Mesenteric fat pad (tissue), 1 donor: ENCODE results near the gene TMEM156. TPM values are rescaled to one million over a fixed set of nuclear protein-coding genes. Genes with fewer than 3 reads are reported as not detected.

Experiments
- DNase-seq: peaks from one replicate; pipeline ENCODE4 v3.0.0-alpha.2; 2020; ENCODE audit warnings: low spot score
- long read RNA-seq: library from polyadenylated mRNA; unstranded; transcript quantifications from one replicate; pipeline ENCODE4 v2.0.0, GENCODE V29; 2020
- total RNA-seq: library from RNA; stranded (reverse); fragmentation: NEBNext Ultra II Directional; extraction: Animal tissue kit (Norgen Biotek cat#: 25700); gene quantifications from one replicate; pipeline ENCODE4 v1.2.1, GENCODE V29; 2021
- donor health status: DM: yes; HTN: yes; CAD: no.

The TMEM156 gene, protein sequence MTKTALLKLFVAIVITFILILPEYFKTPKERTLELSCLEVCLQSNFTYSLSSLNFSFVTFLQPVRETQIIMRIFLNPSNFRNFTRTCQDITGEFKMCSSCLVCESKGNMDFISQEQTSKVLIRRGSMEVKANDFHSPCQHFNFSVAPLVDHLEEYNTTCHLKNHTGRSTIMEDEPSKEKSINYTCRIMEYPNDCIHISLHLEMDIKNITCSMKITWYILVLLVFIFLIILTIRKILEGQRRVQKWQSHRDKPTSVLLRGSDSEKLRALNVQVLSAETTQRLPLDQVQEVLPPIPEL
- 0.96 TPM for total RNA-seq
- long read RNA-seq = 0 reads

DNA sequence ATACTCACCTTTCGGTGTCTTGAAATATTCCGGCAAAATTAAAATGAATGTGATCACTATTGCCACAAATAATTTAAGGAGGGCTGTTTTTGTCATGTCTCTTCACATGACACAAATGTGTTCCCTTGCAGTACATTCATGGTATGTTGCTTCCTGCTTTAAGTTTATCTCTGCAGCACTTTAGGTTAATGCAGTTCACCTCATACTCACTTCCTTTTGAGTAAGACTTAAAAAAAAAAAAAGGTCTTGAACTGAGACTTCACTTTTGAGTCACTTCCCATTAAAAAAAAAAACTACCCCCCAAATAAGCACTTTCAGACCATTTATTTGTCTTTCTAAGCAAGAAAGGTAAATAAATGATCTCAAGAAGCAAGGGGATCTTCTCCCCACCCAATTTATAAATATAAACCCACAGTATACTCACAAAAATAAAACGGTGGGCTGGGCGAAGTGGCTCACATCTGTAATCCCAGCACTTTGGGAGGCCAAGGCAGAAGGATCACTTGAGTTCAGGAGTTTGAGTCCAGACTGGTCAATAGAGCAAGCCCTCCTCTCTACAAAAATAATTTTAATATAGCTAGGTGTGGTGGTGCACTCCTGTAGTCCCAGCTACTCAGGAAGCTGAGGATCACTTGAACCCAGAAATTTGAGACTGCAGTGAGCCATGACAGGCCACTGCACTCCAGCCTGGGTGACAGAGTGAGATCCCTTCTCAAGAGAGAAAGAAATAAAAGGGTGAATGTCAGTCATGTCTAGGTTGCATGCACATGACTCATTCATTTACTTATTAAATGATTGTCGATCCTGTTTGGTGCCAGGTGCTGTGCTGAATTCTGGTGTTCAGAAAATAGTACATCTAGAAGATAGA is at the start of gene TMEM156:
TSS of gene TMEM156 (minus strand) at position 192 of the 868 bp plus-strand sequence. CDS start at position 96, 96 bp downstream.
- no peak for DNase-seq

DNA sequence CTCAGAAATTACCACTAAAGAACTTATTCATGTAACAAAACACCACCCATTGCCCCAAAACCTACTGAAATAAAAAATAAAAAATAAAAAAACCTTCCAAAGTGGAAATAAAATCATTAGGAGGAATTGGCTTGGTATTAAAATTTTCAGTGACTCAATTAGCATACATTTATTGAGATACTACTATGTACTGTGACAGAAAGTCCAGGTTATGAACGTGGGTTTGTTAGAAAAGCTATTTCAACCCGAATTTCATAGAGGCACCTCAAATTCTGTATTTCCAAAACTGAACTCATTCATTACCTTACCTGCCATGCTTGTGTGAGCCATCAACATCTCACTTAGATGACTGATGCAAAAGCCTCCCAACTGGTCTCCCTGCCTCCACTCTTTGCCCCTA is 46.6 kb upstream of the TMEM156 start:
- no peak for DNase-seq

DNA sequence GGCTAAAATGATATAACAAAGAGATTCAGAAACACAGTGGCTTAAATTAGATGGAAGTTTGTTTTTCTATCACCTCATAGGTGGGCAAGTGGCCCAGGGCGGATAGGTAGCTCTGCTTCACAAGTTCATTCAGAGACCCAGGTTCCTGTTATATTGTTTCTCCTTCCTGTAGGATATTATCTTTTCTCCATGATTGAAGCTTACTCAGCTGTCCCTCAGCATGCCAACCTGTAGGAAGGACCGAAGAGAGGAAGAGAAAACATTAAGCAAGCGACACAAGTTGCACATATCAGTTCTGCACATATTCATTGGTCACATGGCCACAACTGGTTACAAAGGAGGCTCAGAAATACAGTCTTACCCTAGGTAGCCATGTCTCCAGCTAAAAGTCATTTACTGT is 36.7 kb upstream of the TMEM156 start:
- DNase-seq = no peak

DNA sequence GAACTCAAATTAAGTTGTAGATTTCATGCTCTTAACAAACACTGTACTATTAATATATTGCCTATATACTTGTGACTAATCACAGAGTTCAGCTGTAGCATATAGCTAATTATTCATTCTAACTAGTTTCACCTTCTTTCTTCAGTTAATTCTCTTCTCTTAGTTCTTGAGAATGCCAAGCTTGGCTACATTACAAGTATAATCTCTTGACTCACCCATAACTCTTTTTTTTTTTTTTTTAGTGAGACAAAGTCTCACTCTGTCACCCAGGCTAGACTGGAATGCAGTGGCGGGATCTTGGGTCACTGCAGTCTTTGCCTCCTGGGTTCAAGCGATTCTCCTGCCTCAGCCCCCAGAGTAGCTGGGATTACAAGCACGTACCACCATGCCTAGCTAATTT is 35.2 kb upstream of the TMEM156 start:
- no peak for DNase-seq

DNA sequence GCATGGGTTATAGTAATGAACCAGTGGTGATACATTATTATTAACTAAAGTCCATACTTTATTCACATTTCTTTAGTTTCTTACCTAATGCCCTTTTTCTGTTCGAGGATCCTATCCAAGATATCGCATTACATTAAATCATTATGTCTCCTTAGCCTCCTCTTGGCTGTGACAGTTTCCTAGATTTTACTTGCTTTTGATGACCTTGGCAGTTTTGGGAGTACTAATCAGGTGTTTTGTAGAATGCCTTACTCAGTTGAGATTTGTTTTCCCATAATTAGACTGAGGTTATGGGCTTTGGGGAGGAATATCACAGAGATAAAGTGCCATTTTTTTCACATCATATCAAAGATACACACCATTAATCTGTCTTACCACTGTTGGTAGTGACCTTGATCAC is 34.8 kb upstream of the TMEM156 start:
- DNase-seq = no peak

DNA sequence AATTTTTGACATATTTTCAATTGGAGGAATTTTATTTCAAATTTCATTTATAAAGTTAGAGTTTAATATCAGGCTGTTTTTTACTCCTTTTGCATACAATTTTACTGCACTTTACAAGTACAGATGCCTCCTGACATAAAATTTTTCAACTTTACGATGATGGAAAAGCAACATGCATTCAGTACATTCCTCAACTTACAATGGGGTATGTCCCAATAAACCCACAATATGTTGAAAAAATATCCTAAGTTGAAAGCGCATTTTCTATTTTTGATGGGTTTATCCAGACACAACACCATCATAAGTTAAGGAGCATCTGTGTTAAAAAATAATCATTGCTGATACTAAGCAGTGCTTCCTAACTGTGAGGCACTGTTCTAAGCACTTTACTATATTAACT is 34.2 kb upstream of the TMEM156 start:
- no peak for DNase-seq

DNA sequence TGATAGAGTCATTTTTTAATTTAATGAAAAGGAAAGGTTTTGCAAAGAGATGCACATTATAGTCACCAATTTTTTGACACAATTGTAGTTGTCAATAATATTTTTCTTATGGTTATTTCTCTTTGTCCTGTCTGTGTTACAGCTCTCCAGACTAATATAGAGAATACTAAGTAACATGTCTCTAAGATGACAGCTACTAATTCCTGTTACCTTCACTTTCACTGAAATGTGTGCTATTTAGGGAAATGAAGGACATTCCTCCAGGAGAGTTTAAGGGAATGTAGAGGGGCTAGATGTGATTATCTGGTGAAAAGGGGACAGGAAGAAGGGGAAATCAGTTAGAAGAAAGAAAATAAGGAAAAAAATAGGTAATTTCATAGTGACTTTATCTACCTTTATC is 31.2 kb upstream of the TMEM156 start:
- DNase-seq = no peak

DNA sequence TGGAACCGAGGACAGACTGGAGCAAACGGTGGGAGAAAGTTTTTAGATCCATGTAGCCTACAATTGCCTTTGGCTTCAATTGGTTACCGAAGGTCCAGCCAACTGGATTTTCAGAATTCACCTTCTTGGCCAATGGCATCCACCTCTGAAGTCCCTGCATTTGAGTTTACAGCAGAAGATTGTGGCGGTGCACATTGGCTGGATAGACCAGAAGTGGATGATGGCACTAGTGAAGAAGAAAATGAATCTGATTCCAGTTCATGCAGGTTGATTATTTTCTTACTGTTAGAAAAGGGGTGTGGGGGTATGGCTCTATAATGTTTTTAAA is 30.5 kb upstream of the TMEM156 start:
- no peak for DNase-seq

DNA sequence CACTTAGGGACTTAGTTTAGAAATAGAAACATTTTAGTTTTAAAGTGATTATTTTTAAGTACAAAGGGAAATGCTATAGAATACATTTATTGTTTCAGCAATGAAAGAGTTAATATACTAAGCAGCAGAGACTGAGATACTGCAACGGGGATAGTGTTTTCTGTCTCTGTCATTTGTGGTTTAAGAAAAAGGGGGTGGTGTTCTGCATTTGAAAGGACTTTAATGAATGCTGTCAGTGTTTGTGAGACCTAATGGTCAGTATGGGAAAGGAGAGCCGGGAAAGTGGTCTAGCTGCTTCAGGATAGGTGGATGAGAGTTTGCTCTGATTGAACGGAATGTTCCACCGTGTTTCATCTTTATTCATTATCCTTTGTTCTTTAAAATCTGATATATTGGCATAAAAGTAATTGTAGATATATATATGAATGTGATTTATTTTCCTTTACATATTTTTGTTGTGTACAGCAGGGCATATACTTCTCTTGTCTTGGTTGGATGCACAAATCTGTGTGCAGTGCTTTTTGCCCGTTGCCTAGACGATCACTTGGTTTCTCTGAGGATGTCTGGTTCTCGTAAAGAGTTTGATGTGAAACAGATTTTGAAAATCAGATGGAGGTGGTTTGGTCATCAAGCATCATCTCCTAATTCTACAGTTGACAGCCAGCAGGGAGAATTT is 30.0 kb upstream of the TMEM156 start, which contains the start of gene KLHL5:
TSS of gene KLHL5 (plus strand) at position 139 of the 676 bp plus-strand sequence. CDS start at position 560, 421 bp downstream.
- no peak for DNase-seq

DNA sequence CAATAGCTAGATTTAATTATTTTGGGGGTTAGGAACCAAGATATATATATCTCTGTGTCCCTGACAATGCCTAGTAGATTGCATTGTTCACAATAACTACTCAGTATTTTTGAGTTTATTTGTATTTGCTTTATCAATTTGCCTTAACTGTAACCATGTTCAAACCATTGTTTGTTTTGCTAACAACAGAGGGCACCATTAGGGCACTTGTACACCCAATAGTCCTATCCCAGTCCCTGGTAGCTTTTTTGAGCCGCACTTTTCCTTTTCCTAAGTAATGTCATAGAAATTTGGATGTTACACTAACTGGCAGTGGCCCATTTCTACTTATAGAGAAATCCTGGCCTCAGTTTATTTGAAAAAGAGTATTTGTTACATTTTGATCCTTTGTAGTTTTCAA is 29.2 kb upstream of the TMEM156 start:
- DNase-seq = no peak

DNA sequence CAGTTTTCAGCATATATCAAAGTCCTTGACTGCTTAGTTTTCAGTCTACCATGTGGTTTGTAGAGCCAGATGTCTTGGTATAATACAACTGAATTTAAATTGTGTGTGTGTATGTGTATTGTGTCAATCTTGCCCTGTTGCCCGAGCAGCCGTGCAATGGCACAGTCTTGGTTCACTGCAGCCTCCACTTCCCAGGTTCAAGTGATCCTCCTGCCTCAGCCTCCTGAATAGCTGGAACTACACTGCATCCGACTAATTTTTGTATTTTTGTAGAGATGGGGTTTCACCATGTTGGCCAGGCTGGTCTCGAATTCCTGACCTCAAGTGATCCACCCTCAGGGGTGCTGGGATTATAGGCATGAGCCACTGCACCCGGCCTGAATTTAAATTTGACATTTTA is 23.8 kb upstream of the TMEM156 start:
- DNase-seq = no peak

DNA sequence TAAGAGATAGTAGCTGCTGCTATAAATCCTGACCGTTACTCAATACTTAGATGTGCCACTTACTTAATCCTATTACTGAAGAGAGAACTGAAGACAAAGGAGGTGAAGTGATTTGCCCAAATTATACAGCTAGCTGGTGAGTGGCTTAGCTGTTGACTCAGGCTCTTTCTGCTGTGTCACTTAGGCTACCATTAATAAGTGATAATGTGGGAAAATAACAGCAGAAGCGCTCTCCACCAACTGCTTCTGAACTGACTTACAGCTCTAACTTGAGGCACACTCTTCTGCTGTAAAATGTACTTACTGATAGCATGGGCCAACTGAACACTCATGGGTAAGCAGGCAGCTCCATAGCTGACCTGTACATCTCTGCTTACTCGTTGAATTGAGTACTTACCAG is 22.3 kb upstream of the TMEM156 start:
- no peak for DNase-seq

DNA sequence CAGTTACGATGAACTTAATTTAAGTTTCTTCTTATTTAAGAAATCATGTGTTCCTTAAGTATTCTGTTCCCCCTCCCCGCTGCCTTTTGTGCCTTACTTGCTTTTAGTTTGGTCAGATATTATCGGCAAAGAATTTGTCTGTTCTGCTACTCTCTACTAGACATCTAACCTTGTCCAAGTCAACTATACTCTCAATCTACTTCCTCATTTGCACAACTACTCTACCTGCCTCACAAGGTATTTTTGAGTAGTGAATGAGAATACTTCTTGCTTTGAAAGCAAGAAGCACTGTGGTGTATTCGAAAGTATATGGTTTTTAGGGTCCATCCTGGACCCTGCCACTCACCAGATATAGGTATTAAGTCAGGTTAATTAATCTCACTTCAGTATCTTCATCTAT is 21.8 kb upstream of the TMEM156 start:
- no peak for DNase-seq

DNA sequence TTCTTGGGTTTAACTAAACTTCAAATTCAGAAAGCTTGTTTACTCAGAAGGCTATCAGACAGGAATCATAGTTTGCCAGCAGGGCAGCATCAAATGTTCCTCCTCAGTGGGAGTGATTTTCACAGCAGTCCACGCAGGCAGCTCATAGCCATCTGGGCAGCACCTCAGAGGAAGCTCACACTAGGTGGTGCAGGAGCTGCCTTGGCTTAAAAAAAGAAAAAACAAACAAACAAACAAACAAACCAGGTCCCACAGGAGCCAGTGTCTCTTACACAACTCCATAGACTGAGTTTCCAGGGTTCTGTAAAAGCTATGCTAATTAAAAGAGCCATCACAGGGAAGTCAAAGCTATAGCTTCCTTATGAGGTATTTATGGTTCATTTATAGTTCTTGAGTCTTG is 19.3 kb upstream of the TMEM156 start:
- DNase-seq = no peak

DNA sequence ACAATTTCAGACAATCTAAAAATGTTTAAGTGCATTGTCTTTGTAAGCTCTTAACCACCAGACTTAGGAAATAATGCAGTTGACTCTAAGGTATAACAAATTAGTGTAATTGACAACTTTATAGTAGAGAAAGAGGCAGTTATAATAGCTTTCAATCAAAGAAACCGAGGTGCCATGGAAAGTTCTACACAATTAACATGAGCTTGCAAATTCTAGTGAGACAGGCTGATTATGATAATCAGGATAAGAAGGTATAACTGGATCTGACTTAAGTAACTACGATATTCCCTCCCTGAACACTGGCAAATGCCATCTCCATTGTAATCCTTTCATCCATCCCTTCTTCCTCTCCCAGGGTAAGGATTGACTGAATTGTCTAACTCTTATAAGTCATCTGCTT is 18.4 kb upstream of the TMEM156 start:
- DNase-seq = no peak

DNA sequence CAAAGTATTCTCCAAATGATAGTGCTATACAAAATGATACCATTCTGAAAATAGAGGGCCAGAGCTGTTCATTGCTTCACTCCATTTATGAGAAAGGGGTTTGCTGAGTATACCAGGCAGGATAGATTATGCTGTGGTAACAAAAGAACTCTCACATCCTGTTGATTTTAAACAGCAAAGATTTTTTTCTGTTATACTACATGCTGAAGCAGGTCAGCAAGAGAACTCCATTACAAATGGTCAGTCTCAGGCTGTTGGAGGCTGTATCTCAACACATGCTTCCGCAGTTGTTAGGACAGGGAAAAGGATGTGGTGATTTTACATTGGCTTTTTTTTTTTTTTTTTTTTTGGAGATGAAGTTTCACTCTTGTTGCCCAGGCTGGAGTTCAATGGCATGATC is 16.1 kb upstream of the TMEM156 start:
- DNase-seq = no peak

DNA sequence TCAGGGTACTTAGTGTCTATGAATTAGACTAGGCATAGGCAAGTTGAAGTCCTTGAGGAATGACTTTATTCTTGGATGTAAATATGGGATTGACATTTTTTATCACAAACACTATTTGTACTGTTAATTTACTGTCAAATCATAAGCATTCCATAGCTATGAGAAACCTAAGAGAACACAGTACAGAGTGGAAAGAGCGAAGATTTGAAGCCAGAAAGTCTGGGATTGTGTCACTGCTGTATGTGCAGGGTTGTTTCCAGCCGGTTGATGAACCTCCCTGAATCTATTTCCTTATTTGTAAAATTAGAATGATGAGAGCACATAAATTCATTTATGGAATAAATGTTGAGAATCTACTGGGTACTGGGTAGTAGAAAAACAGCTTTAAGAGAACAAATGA is 15.5 kb upstream of the TMEM156 start:
- DNase-seq = no peak

DNA sequence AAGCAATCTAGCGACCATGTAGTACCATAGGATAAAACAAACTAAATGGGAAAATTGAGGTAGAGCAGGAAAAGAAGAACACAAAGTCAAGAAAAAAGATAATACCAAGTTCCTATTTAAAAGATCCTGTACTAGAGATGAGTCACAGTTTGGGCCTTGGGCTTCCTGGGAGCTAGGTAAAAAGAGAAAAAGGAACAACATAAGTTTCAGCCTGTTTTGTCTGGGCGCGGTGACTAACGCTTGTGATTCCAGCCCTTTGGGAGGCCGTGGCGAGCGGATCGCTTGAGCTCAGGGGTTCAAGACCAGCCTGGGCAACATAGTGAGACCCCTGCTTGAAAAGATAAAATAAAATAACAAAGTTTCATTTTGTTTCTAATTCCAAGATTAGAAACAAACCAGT is 14.0 kb upstream of the TMEM156 start:
- DNase-seq = no peak

DNA sequence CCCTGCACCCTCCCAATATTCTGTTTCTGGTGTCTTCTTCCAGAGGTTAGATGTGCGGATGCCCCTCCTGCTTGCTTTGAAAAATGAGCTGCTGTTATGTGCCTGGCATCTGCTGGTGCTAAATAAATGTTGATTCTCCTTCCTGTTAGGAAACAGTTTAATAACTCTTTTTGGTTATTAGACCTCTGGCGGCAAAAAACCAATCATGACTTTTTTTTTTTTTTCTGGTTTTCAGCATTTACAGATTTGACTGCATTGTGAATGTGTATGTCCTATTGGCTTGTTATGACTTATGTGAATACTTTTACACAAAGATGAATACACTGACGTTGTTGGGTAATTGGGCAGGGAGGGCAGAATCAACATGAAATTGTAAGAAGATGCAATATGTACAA is 13.6 kb upstream of the TMEM156 start:
- DNase-seq = no peak

DNA sequence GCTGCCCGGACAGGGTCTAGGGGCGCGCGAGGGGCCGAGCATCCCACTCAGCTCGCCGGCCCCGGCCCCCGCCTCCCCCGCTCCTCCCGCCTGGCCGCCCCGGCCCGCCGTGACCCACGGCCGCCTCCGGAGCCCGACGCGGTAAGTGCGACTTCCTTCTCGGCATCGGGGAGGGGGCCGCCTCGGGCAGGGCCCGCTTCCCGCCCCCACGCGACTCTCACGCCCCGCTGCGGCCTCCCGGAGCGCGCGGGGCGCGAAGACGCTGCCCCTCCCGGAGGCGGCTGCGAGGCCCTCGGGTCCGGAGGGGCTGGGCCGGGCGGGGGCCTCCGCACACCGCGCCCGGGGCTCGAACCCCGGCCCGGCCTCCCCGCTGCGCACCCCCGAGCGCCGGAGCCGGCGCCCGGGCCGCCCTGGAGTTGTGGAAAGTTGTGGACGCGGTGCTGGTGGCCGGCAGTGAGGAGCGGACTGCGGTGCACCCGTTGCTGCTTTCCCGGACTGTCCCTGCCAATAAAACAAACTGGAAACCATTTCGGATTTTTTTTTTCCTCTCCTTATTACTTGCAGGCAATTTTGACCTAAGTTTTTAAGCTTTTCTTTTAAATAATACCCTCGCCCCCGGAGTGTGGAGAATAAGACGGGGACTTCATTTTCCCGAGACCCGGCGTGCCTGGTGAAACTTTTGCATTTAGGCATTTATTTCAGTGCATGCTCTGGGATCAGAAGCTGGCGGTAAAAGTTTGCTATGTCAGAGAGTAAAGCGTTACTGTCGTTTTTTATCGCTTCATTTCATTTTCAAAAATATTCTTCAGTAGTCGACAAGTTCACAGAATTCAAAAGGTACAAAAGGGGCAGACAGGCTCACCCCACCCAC is 13.0 kb upstream of the TMEM156 start:
- no peak for DNase-seq

DNA sequence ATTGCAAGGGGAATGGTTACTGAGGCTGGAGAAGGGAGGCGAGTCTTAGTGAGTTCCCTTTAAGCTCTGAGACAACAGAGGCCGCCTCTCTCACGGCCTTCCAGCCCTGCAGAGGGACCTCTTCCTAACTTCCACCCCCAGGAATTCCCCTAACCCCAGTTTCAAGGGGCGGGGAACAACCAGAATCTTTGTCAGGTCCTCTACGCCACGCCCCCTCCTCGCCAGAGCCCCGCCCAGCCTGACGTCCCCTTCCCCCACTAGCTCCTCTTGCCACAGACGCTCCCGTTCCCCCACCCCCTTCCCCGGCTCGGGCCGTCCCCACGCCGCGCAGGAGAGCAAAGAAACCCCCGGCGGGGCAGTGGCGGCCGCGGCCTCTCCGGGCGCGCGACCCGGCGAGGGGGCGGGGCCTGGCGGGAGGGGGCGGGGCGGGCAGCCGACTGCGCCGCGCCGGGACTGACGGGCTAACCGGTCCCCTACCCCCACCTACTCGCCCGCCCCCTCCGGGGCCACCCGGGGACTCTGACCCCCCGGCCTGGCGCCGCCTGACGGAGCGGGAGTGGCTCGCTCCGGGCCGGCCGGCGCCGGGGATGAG is 12.3 kb upstream of the TMEM156 start:
- DNase-seq = peak; percentile 96
